ENCODE data around the gene CHD9.

DNA sequence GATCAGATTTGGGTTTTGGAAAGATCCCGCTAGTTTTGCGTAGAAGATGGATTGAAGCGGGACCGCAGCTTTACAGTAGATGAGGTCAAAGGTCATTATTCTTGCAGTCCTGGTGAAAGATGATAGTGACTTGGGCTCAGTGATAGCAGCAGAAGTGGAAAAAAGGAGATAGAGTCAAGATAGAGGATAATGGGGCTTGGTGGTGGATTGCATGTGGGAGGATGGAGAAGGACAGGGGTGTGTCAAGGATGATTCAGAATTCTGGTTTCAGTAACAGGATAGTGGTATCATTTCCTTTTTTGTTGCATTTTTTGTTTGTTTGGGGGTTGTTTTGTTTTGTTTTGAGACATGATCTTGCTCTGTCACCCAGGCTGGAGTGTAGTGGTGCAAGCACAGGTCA lies 30.7 kb upstream of the CHD9 start:
- no peak for TF ChIP-seq CTCF (IDR thresholded peaks at IDR 0.05; ENCODE audit: insufficient read depth, low read depth, low read length)
- no peak for TF ChIP-seq EZH2 (IDR thresholded peaks at IDR 0.05; ENCODE audit: insufficient read depth, low read length)

Data from astrocyte (in vitro differentiated cells and primary cell).